Measurements from ENCODE around the gene PDCD6IP. TPM values are rescaled to one million over a fixed set of nuclear protein-coding genes. Genes with fewer than 3 reads are reported as not detected.

The PDCD6IP gene
- total and polyA plus RNA-seq, 8 donors: 15.1 to 130 (median 79.0) TPM

GRCh38 chr3:33868309-33868708 is 69.9 kb downstream of the PDCD6IP start:
- intact Hi-C loops (cut with DNase I): no loop called here
- peaks cover 0 to 26% (median 7%) of the 10 kb centered on the region in 3 donors for H3K36me3 ChIP-seq
- DNase-seq: no peak

GRCh38 chr3:33869977-33870376 is 71.5 kb downstream of the PDCD6IP start:
- H3K9me3 ChIP-seq: no peaks in the 10 kb centered on the region
- WGBS, 2 donors: 88 to 89% methylated on average over 7 of the region's 7 CpGs
- no peak overlapping the region for H3K4me3 ChIP-seq
- H3K27ac ChIP-seq: no peak overlapping the region
- no peaks in the 10 kb centered on the region for H3K4me1 ChIP-seq
- H3K27me3 ChIP-seq: no peaks in the 10 kb centered on the region
- DNase-seq: no peak
- intact Hi-C loops (cut with DNase I): no loop called here
- ATAC-seq: no peak
- H3K36me3 ChIP-seq: peaks cover 0 to 18% (median 7%) of the 10 kb centered on the region in 3 donors
- no peak for TF ChIP-seq CTCF (IDR thresholded peaks at IDR 0.05)
- FAIRE-seq: no peak

More at GRCh38 chr3:33868309-33868708, 69.9 kb downstream of the PDCD6IP start:
- ATAC-seq (no peak), FAIRE-seq (no peak)
- no peak overlapping the region for H3K4me3 ChIP-seq
- H3K4me1 ChIP-seq: no peaks in the 10 kb centered on the region
- 72 to 79% methylated on average over 1 of the region's 1 CpG for WGBS, 2 donors
- H3K9me3 ChIP-seq: no peaks in the 10 kb centered on the region
- TF ChIP-seq CTCF (IDR thresholded peaks at IDR 0.05): no peak
- no peak overlapping the region for H3K27ac ChIP-seq
- H3K27me3 ChIP-seq: no peaks in the 10 kb centered on the region

- H3K4me3 ChIP-seq: no peak overlapping the region
- H3K9me3 ChIP-seq: no peaks in the 10 kb centered on the region
- DNase-seq (no peak), ATAC-seq (no peak), FAIRE-seq (no peak)
- no peaks in the 10 kb centered on the region for H3K4me1 ChIP-seq
- H3K27me3 ChIP-seq: no peaks in the 10 kb centered on the region
- intact Hi-C loops (cut with DNase I): no loop called here
- 79 to 83% methylated on average over 1 of the region's 1 CpG for WGBS, 2 donors
- no peak for TF ChIP-seq CTCF (IDR thresholded peaks at IDR 0.05)
- no peaks in the 10 kb centered on the region for H3K36me3 ChIP-seq
- H3K27ac ChIP-seq: no peak overlapping the region
Measured at GRCh38 chr3:33874815-33875214, 76.4 kb downstream of the PDCD6IP start.

GRCh38 chr3:33875680-33876079 is 77.2 kb downstream of the PDCD6IP start:
- ATAC-seq (no peak), FAIRE-seq (no peak), DNase-seq (no peak)
- no peak for TF ChIP-seq CTCF (IDR thresholded peaks at IDR 0.05)
- H3K27ac ChIP-seq: no peak overlapping the region
- no peaks in the 10 kb centered on the region for H3K4me1 ChIP-seq
- no peak overlapping the region for H3K4me3 ChIP-seq
- H3K36me3 ChIP-seq: no peaks in the 10 kb centered on the region
- H3K27me3 ChIP-seq: no peaks in the 10 kb centered on the region
- no peaks in the 10 kb centered on the region for H3K9me3 ChIP-seq
- intact Hi-C loops (cut with DNase I): no loop called here

GRCh38 chr3:33877187-33877586 is 78.8 kb downstream of the PDCD6IP start:
- DNase-seq (no peak), ATAC-seq (no peak), FAIRE-seq (no peak)
- Histone ChIP-seq H3K36me3 (no peaks in the 10 kb centered on the region), H3K27ac (no peak overlapping the region), H3K4me1 (no peaks in the 10 kb centered on the region), H3K27me3 (no peaks in the 10 kb centered on the region), H3K4me3 (no peak overlapping the region), H3K9me3 (no peaks in the 10 kb centered on the region)
- TF ChIP-seq CTCF (IDR thresholded peaks at IDR 0.05): no peak
- intact Hi-C loops (cut with DNase I): no loop called here
- WGBS, 2 donors: 61 to 63% methylated on average over 3 of the region's 3 CpGs
